ENCODE results near the gene LYRM1. TPM values are rescaled to one million over a fixed set of nuclear protein-coding genes. Genes with fewer than 3 reads are reported as not detected.
"Not testable (repeated sequence)": the region's sequence is repeated elsewhere in the genome, so short reads cannot be mapped to it uniquely, and the experiment has no call there.

Gene LYRM1
- 10 to 100 TPM; 19.4 to 20.9 TPM for total RNA-seq

GRCh38 chr16:20900299-20901067 lies at the start of gene LYRM1, which contains the start of gene DCUN1D3:
TSS of gene LYRM1 (plus strand) at chr16:20900771. CDS start at chr16:20915556, 14,785 bp downstream.
TSS of gene DCUN1D3 (minus strand) at chr16:20900358. CDS start at chr16:20862538, 37,820 bp downstream.
- Mint-ChIP-seq H3K27ac (peak within 1 kb of the TSS; percentile 99), H3K36me3 (peaks cover 22 to 34% of the 10 kb centered on the region in 2 donors), H3K9me3 (no peaks in the 10 kb centered on the region)
- ATAC-seq (peak; percentile 84 to 90), DNase-seq (ENCODE audit: low spot score in 2 of 2) (peak; percentile 80 to 92)

- Mint-ChIP-seq H3K36me3 (peaks cover 7% of the 10 kb centered on the region in 2 donors), H3K9me3 (no peaks in the 10 kb centered on the region), H3K27ac (no peak overlapping the region)
- ATAC-seq (no peak), DNase-seq (ENCODE audit: low spot score in 2 of 2) (no peak)
These were observed 49.6 kb upstream of the LYRM1 start for GRCh38 chr16:20850981-20851380.

- no peak for DNase-seq (ENCODE audit: low spot score in 2 of 2)
- no peak overlapping the region for H3K27ac Mint-ChIP-seq
- H3K9me3 Mint-ChIP-seq, result no peaks in the 10 kb centered on the region
- no peak for ATAC-seq
- peaks cover 7% of the 10 kb centered on the region in 2 donors for H3K36me3 Mint-ChIP-seq
These were observed 49.0 kb upstream of the LYRM1 start for GRCh38 chr16:20851601-20852000.

- DNase-seq (ENCODE audit: low spot score in 2 of 2) (no peak), ATAC-seq (no peak)
- Mint-ChIP-seq H3K36me3 (peaks cover 7% of the 10 kb centered on the region in 2 donors), H3K9me3 (no peaks in the 10 kb centered on the region), H3K27ac (no peak overlapping the region)
These were observed 47.4 kb upstream of the LYRM1 start for GRCh38 chr16:20853143-20853542.

GRCh38 chr16:20853981-20854620 lies 46.5 kb upstream of the LYRM1 start:
- H3K36me3 Mint-ChIP-seq, result peaks cover 7% of the 10 kb centered on the region in 2 donors
- H3K27ac Mint-ChIP-seq, result peak overlapping the region in 1 of 2 donors; percentile 35
- no peak for ATAC-seq
- H3K9me3 Mint-ChIP-seq, result no peaks in the 10 kb centered on the region
- no peak for DNase-seq (ENCODE audit: low spot score in 2 of 2)

GRCh38 chr16:20854963-20855362 lies 45.6 kb upstream of the LYRM1 start:
- DNase-seq (ENCODE audit: low spot score in 2 of 2), result no peak
- Mint-ChIP-seq H3K9me3 (no peaks in the 10 kb centered on the region), H3K27ac (peak overlapping the region in 1 of 2 donors; percentile 9), H3K36me3 (peaks cover 7 to 11% of the 10 kb centered on the region in 2 donors)
- no peak for ATAC-seq

- ATAC-seq (no peak), DNase-seq (ENCODE audit: low spot score in 2 of 2) (no peak)
- no peaks in the 10 kb centered on the region for H3K9me3 Mint-ChIP-seq
- H3K27ac Mint-ChIP-seq, result no peak overlapping the region
- H3K36me3 Mint-ChIP-seq, result peaks cover 11 to 12% of the 10 kb centered on the region in 2 donors
These were observed 43.3 kb upstream of the LYRM1 start for GRCh38 chr16:20857281-20857680.

GRCh38 chr16:20859229-20859628 lies 41.3 kb upstream of the LYRM1 start:
- H3K27ac Mint-ChIP-seq, result no peak overlapping the region
- DNase-seq (ENCODE audit: low spot score in 2 of 2) (no peak), ATAC-seq (no peak)
- H3K36me3 Mint-ChIP-seq, result peaks cover 12 to 13% of the 10 kb centered on the region in 2 donors
- H3K9me3 Mint-ChIP-seq, result no peaks in the 10 kb centered on the region

- no peaks in the 10 kb centered on the region for H3K9me3 Mint-ChIP-seq
- DNase-seq (ENCODE audit: low spot score in 2 of 2), result no peak
- ATAC-seq, result no peak
- H3K36me3 Mint-ChIP-seq, result peaks cover 12 to 17% of the 10 kb centered on the region in 2 donors
- H3K27ac Mint-ChIP-seq, result peak overlapping the region in 1 of 2 donors; percentile 5
These were observed 40.9 kb upstream of the LYRM1 start for GRCh38 chr16:20859699-20860098.

GRCh38 chr16:20860361-20860760 lies 40.2 kb upstream of the LYRM1 start:
- Mint-ChIP-seq H3K9me3 (no peaks in the 10 kb centered on the region), H3K27ac (no peak overlapping the region), H3K36me3 (peaks cover 7 to 12% of the 10 kb centered on the region in 2 donors)
- ATAC-seq (no peak), DNase-seq (ENCODE audit: low spot score in 2 of 2) (no peak)

- not testable (repeated sequence) for ATAC-seq; H3K9me3 Mint-ChIP-seq; DNase-seq (ENCODE audit: low spot score in 2 of 2); H3K27ac Mint-ChIP-seq
- H3K36me3 Mint-ChIP-seq, result peaks cover 6 to 10% of the 10 kb centered on the region in 2 donors
These were observed 39.6 kb upstream of the LYRM1 start for GRCh38 chr16:20860995-20861394.

- DNase-seq (ENCODE audit: low spot score in 2 of 2) (no peak), ATAC-seq (no peak)
- Mint-ChIP-seq H3K36me3 (peaks cover 10 to 11% of the 10 kb centered on the region in 2 donors), H3K27ac (peak overlapping the region in 1 of 2 donors; percentile 68), H3K9me3 (no peaks in the 10 kb centered on the region)
These were observed 38.2 kb upstream of the LYRM1 start for GRCh38 chr16:20862162-20862960.

- not testable (repeated sequence) for ATAC-seq; H3K9me3 Mint-ChIP-seq; DNase-seq (ENCODE audit: low spot score in 2 of 2)
- peaks cover 10 to 21% of the 10 kb centered on the region in 2 donors for H3K36me3 Mint-ChIP-seq
- H3K27ac Mint-ChIP-seq, result peak overlapping the region in 1 of 2 donors; percentile 59
These were observed 36.2 kb upstream of the LYRM1 start for GRCh38 chr16:20864376-20864775.

- peaks cover 10 to 15% of the 10 kb centered on the region in 2 donors for H3K36me3 Mint-ChIP-seq
- no peaks in the 10 kb centered on the region for H3K9me3 Mint-ChIP-seq
- DNase-seq (ENCODE audit: low spot score in 2 of 2) (no peak), ATAC-seq (peak; percentile 61 to 89)
- H3K27ac Mint-ChIP-seq, result peak overlapping the region in 1 of 2 donors; percentile 98
These were observed 35.0 kb upstream of the LYRM1 start for GRCh38 chr16:20865420-20866131.

GRCh38 chr16:20866145-20866772 lies 34.3 kb upstream of the LYRM1 start:
- H3K27ac Mint-ChIP-seq, result peak overlapping the region; percentile 62 to 98
- H3K9me3 Mint-ChIP-seq, result no peaks in the 10 kb centered on the region
- peak; percentile 58 to 90 for ATAC-seq
- peak in 1 of 2 donors; percentile 61 for DNase-seq (ENCODE audit: low spot score in 2 of 2)
- H3K36me3 Mint-ChIP-seq, result peaks cover 10 to 15% of the 10 kb centered on the region in 2 donors

GRCh38 chr16:20866801-20867200 lies 33.8 kb upstream of the LYRM1 start:
- no peak for ATAC-seq
- no peaks in the 10 kb centered on the region for H3K9me3 Mint-ChIP-seq
- H3K27ac Mint-ChIP-seq, result peak overlapping the region; percentile 32 to 98
- peaks cover 10 to 17% of the 10 kb centered on the region in 2 donors for H3K36me3 Mint-ChIP-seq
- DNase-seq (ENCODE audit: low spot score in 2 of 2), result no peak
